ENCODE measurements around the gene TEX35.
A peak's percentile ranks its signal among the peaks of the same experiment; 100 is the strongest.
"Not testable (repeated sequence)": the region's sequence is repeated elsewhere in the genome, so short reads cannot be mapped to it uniquely, and the experiment has no call there.

TEX35 gene

DNA sequence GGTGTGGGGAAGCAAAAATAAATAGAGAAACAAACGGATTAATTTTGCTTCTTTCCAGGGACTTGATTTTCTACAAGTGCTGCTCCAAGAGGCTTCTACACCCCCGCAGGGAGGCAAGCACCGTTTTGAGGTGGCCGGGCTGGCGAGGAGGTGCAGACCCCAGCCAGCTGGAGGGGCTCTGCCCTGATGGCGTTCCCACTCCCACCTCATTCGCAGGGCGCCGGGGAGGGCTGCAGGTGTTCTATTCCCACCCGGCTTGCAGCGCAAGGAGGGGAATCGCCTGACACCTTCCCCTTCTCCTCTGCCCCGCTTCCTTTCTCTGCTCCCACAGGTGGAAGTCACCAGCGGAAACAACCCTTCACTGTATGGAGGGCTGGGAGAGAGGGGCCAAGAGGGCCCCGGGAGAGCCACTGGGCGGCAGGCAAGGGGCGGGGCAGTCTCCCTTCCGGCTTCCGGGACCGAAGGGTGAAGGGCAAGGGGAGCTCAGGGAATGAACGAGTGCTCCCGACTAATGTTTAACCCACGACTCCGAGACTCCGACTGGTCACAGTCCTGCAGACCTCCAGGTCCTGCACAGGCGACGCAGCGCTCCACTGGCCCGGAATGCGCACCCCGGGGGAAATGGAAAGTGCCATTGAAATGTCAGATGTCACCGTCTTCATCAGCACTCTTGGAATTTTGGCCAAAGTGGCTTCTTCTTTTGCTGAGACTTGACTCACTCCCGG, 29.1 kb downstream of the TEX35 start:
- no peak for DNase-seq (ENCODE audit: low read depth)

DNA sequence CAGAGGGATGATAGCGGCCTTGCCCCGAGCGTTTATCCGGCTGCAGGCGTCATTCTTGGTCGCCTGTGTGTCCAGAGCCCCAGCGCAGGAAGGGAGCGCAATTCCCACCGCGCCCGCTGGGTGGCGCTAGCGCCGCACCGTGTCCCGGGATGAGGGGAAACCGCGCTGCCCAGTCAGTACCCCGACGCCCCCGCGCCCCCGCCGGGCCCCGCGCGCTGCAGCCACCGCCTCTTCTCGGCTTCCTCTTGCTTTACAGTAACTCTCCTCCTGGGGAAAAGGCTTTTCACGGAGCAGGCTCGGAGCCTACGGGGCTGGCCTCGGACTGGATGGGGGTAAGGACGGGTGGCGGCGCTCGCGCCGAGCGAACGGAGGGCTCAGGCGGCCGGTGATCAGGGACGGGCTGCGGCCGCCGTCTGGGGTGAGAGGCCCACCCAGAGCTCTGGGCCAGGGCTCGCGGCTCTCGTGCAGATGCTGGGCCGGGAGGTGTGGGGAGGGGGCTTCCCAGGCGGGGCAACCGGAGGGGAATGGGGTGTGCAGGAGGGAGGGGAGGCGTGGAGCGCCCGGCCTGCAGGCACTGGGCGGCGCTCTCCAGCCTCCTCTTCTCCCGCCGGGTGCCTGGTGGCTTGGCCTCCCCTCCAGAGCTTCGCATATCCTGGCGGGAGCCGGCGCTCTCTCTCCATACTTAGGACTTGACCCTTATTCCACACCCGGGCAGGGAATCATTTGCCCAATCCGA, 29.8 kb downstream of the TEX35 start:
- peak; percentile 64 for DNase-seq (ENCODE audit: low read depth)

- DNase-seq (ENCODE audit: low read depth), result no peak
These were observed 30.3 kb downstream of the TEX35 start for GRCh38 chr1:178543290-178543607.

DNA sequence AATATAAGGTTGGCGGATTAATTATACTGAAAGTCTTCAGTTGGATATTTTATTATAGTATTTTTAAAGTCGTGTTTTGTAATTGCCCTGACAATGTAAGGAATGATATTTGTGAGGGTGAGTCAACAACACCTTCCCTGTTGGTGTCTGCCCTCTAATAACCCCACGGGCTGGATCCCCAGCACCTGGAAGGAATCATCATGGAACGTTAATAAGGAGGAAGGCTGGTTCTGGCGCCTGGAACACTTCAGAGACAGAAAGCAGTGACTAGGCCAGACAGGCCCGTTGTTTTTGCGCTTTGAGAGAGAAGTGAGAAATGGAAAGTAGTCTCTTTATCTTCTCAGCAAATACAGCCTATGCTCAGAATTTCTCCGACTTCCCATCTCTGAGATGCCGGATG, 31.6 kb downstream of the TEX35 start:
- no peak for DNase-seq (ENCODE audit: low read depth)

GRCh38 chr1:178548108-178548507, 35.2 kb downstream of the TEX35 start:
- no peak for DNase-seq (ENCODE audit: low read depth)

- no peak for DNase-seq (ENCODE audit: low read depth)
These were observed 38.4 kb downstream of the TEX35 start for GRCh38 chr1:178551307-178551706.

- DNase-seq (ENCODE audit: low read depth), result no peak
These were observed 39.0 kb downstream of the TEX35 start for GRCh38 chr1:178551940-178552339.

DNA sequence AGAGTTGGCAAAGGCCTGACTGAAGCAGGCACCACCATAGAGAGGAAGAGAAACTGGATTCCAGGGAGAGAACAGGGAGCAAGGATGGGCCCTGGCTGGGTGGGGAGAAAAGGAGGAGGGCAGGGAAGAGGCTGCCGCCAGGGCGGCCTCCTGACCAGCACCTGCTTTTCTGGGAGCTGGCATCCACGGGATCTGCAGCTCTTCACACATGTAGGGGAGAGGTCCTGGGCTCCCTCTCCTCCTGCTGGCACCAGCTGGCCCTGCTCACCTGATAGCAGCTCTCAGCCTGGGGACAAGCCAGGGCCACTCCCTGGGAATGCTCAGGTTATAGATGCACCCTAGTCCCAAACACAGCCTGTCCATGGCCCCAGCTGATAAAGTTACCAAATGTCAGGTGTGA, 39.9 kb downstream of the TEX35 start:
- no peak for DNase-seq (ENCODE audit: low read depth)

- not testable (repeated sequence) for DNase-seq (ENCODE audit: low read depth)
These were observed 41.4 kb downstream of the TEX35 start for GRCh38 chr1:178554351-178554750.

GRCh38 chr1:178555613-178556012, 42.7 kb downstream of the TEX35 start:
- DNase-seq (ENCODE audit: low read depth), result not testable (repeated sequence)

- not testable (repeated sequence) for DNase-seq (ENCODE audit: low read depth)
These were observed 45.9 kb downstream of the TEX35 start for GRCh38 chr1:178558816-178559215.

DNA sequence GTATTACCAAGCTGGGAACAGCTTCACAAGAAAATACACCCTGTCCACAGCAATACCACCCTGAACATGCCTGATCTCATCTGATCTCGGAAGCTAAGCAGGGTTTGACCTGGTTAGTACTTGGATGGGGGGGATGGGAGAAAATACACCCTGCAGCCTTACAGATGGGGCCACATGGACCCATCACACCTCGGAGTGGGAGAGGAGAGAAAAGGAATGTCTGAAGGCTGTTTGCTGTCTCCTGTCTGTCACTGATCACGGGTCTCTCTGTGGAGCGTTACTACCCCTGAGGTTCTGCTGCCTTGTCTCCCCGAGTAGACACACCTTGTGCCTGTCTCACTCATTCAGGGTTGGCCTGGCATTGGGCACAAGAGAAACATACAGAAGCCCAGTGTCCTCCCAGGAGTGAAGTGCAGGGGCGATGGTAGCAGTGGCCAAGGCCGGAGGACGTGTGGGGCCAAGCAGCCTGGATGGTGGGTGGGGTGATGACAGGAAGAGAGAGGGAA, 48.0 kb downstream of the TEX35 start:
- no peak for DNase-seq (ENCODE audit: low read depth)

DNA sequence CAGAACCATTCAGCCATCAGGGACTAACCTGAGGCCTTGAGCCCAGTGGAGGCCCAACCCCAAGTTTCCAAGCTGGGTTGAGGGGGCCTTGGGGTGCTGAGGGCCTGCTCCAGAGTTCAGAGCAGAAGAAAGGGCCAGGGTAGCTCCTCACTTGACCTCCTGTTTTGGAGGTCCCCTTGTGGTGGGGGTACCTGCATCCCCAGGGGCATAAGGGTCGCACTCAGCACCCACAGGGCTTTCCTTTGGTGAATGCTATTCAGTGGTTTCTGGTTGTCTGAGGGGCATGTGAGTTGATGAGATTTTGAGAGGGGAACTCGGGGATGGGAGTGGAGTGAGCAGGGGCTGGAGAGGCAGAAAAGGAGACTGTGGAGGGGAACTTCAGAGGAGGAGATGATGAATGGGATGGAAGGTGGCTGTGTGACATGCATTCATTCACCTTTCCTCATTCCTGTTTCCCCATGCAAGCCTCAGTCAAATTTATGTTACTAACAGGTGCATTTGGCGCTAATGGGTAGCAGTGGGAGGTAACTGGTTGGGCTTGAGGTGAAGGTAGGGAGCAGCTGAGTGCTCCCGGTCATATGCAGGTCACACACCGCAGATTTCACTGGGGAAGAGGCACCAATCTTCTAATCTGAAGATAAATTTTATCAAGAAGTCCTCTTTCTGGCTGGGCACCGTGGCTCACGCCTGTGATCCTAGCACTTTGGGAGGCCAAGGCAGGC, 50.4 kb downstream of the TEX35 start:
- DNase-seq (ENCODE audit: low read depth), result no peak

DNA sequence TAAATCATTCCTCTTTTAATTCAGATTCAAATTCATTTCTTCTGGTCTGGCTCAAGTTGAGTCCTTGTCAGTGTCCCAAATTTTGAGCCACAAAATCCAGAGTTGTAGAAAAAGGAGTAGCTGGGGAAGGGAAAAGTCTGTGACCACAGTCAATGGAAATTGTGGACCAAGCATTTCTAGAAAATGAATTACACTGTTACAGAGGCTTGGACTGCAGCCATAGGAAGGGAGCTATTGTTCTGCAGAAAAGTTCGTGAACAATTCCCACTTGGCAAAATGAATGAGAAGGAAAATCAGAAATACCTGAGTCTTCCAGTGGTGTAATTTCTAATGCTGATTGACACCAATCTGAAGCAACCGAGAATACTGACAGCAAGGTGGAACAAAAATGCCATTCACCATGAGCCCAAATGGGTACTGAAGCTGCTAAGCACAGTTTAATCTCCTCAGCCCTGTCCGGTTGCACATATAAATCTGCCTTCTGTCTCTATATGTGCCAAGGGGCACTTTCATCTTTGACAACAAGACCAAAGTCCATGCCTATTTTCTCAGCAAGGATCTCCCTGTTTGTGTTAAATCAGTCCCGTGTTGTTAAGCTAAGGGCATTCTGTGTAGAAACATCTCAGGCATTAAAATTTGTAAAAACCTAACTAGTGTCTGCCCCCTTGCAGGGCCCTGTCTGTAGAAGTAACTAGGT, 51.3 kb downstream of the TEX35 start:
- no peak for DNase-seq (ENCODE audit: low read depth)

DNA sequence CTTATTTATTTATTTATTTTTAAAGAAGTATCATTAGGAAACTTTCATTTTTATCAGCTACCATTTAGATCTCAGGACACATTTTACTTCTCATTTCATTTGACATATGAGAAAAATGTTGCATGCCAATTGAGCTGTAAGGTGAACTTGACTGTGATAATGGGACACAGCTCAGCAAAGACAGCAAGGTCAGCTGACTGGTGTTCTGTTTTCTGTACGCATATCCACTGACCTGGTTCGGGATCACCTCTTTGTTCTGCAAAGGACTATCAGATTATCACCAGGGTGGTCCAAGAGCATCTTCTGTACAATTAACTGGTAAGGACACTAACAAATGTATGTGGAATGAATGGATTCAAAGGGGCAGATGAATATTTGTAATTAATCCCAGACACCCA, 51.9 kb downstream of the TEX35 start:
- no peak for DNase-seq (ENCODE audit: low read depth)

DNA sequence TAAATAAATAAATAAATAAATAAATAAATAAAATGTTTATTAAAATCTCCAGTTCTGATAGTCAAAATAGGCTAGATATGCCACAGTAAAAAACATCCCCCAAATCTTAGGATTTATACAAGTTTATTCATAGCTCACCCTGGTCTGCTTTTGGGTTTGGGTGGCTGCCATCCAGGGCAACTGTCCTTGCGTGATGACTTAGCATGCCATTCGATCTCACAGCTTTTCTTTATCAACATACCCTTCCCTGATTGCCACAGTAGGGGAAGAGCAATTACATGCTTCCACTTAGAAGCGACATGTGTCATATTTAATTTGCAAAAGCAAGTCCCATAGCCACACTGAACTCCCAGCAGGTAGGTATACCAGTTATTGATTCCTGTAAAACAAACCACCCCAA, 52.7 kb downstream of the TEX35 start:
- no peak for DNase-seq (ENCODE audit: low read depth)

- no peak for DNase-seq (ENCODE audit: low read depth)
These were observed 53.3 kb downstream of the TEX35 start for GRCh38 chr1:178566187-178566586.

DNA sequence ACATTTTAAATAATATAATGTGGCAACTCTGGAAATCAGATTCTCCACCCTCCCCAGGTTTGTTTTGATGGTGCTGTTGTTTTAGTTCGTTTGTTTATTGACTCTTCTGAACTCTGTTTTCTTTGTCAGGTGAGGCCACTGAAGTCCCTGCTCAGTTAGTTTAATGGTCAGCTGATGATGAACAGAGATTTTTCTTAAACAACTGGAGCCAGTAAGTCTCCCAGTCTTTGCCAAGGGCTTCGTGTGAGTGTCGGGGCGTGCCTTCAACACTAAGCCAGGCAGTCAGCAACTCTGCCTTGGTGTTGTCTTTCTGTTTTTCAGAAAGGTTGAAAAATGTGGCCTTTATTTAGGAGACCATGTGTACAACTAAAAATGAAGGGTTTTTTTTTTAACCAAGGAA, 58.9 kb downstream of the TEX35 start:
- DNase-seq (ENCODE audit: low read depth), result no peak

Data from HS-5 (cell line).